ENCODE results near the gene EFNB1. TPM values are rescaled to one million over a fixed set of nuclear protein-coding genes. Genes with fewer than 3 reads are reported as not detected.

Gene EFNB1
- total and polyA plus RNA-seq, 2 of the 8 experiments (the other 6 are each of a cell fraction or from before 2014, with no cell fraction given), result 2.3 to 5.4 TPM

GRCh38 chrX:68868902-68869800 is 40.3 kb downstream of the EFNB1 start (continued):
- TF ChIP-seq CHD7 (IDR thresholded peaks at IDR 0.05; ENCODE audit: insufficient replicate concordance, low read length) (no peak), BRCA1 (IDR thresholded peaks at IDR 0.05; ENCODE audit: low read depth, low read length) (no peak), HDAC2 (IDR thresholded peaks at IDR 0.05; ENCODE audit: borderline replicate concordance in 1 of 2, low read depth in 2 of 2, low read length in 2 of 2) (no peak), E2F6 (IDR thresholded peaks at IDR 0.05) (no peak), BACH1 (IDR thresholded peaks at IDR 0.05; ENCODE audit: low read length) (no peak), POLR2A (IDR thresholded peaks at IDR 0.05; ENCODE audit: control extremely low read depth in 1 of 2, low read depth in 2 of 2, low read length in 2 of 2) (no peak), CEBPB (IDR thresholded peaks at IDR 0.05; ENCODE audit: low read depth, low read length) (no peak), SP1 (IDR thresholded peaks at IDR 0.05; ENCODE audit: low read depth, low read length) (no peak), RFX5 (IDR thresholded peaks at IDR 0.05; ENCODE audit: borderline replicate concordance, low read depth, low read length) (no peak)
